Esophagus muscularis mucosa (tissue), 4 donors: ENCODE measurements around the gene CMYA5. TPM values are rescaled to one million over a fixed set of nuclear protein-coding genes. Genes with fewer than 3 reads are reported as not detected.
A peak's percentile ranks its signal among the peaks of the same experiment; 100 is the strongest.

ENCODE experiments used
- DNase-seq: peaks from one replicate; pipeline ENCODE4 v3.0.0-alpha.2; 2017; ENCODE audit errors: extremely low spot score
- H3K27ac ChIP-seq, 4 donors: fragments of 200-600 bp; sonication (generic); replicated peaks in 1 of 4; 1 replicate in 3 of 4; 2 replicates in 1 of 4; pipeline ENCODE4 v1.5.1; 2016 to 2019; ENCODE audit warnings: mild to moderate bottlenecking in 1 of 4
- H3K27me3 ChIP-seq, 4 donors: fragments of 200-600 bp; sonication (generic); one replicate each; pipeline versions ENCODE4 v1.5.1 to v1.6.0; 2016 to 2019
- H3K36me3 ChIP-seq, 4 donors: fragments of 200-600 bp; sonication (generic); one replicate each; pipeline ENCODE4 v1.5.1; 2016 to 2019
- H3K4me1 ChIP-seq, 4 donors: fragments of 200-600 bp; sonication (generic); one replicate each; pipeline ENCODE4 v1.5.1; 2016 to 2019
- H3K4me3 ChIP-seq, 4 donors: fragments of 200-600 bp; sonication (generic); 1 replicate in 2 of 4; 2 replicates in 2 of 4; pipeline ENCODE4 v1.5.1; 2016 to 2019; ENCODE audit warnings: mild to moderate bottlenecking in 4 of 4, moderate library complexity in 1 of 4
- H3K9me3 ChIP-seq, 4 donors: fragments of 200-600 bp; sonication (generic); 1 replicate in 3 of 4; 2 replicates in 1 of 4; pipeline ENCODE4 v1.5.1; 2016 to 2019
- EP300 ChIP-seq: sonication (generic); formaldehyde crosslinking; IDR thresholded peaks from one replicate; pipeline ENCODE4 v1.6.1; 2017; ENCODE audit warnings: antibody characterized with exemption
- POLR2A ChIP-seq: fragments of 450-650 bp; IDR thresholded peaks from one replicate; pipeline ENCODE4 v1.6.1; 2017; ENCODE audit warnings: antibody characterized with exemption, moderate library complexity, mild to moderate bottlenecking, low read depth
- POLR2AphosphoS5 ChIP-seq, 2 donors: sonication (generic); formaldehyde crosslinking; IDR thresholded peaks; one replicate each; pipeline ENCODE4 v1.6.1; 2017; ENCODE audit warnings: antibody characterized with exemption in 2 of 2
- WGBS: methylation state at CpG from one replicate; pipeline ENCODE4 v1.1.5; 2018; 5-methylcytosine and 5-hydroxymethylcytosine counted together
- intact Hi-C: fragments of 100-400 bp; cut with DNase I; formaldehyde crosslinking; loops from one replicate; pipeline ENCODE4 v1.15.1; 2023
- total RNA-seq, 4 donors: library from RNA; depleted of rRNA; stranded (reverse); fragments of >200 nt; gene quantifications; one replicate each; pipeline versions ENCODE4 v1.1.0 to v1.2.1, GENCODE V29; 2016
- TF ChIP-seq, protein P1 (sequence below), 3 experiments: fragments of 200-600 bp in 2 of 3; fragments of 450-650 bp in 1 of 3; sonication (generic) in 2 of 3; IDR thresholded peaks; one replicate each; pipeline ENCODE4 v1.5.1; 2017 to 2019; ENCODE audit warnings: antibody characterized with exemption in 3 of 3, mild to moderate bottlenecking in 2 of 3, moderate library complexity in 1 of 3

The CMYA5 gene
- total RNA-seq, 4 donors from 2014 or later, result 4.2 to 8.4 (median 4.9) TPM

DNA sequence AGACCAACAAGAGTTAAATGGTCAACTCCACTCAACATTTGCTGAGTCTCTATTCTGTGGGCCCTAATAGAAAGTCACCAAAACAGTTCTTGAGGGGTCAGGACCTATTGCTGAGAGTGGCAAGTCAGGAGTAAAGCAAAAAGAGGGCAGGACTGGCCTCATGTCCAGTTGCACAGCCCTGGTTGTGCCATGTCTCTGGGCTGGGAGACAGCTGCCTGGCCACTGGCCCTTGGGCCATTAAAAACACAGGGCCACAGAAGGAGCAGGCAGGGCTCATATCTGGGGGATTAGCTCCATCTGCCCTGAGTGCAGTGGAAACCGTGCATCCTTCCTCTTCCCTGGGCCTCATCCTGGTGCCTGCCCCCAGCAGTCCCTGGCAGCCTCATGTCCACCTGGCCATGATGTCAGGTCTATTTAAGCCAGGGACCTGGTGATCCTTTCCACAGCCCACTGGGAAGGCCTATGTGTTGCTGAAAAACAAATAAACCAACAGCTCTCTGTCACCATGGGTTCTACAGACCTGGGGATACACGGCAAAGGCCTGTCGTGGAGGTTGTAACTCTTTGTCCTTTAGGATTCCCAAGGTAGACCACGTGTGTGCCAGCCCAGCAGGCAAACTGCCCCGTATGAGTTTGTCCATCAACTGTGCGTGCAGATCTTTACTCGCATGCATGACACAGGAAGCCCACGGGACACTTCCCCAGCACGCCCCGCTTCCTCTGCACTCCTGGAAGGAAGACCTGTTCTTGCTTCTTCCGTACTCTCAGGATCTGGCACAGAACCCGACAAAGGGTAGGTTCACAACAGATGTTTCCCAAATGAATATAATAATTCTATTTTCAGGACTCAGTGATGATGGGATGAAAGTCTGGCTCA is 152.6 kb downstream of the CMYA5 start:
- Histone ChIP-seq H3K4me3 (no peak overlapping the region), H3K27ac (no peak overlapping the region), H3K27me3 (no peaks in the 10 kb centered on the region), H3K4me1 (peaks cover 0 to 23% (median 17%) of the 10 kb centered on the region in 4 donors), H3K9me3 (no peaks in the 10 kb centered on the region), H3K36me3 (no peaks in the 10 kb centered on the region)
- TF ChIP-seq POLR2A, result no peak
- TF ChIP-seq, protein P1, sequence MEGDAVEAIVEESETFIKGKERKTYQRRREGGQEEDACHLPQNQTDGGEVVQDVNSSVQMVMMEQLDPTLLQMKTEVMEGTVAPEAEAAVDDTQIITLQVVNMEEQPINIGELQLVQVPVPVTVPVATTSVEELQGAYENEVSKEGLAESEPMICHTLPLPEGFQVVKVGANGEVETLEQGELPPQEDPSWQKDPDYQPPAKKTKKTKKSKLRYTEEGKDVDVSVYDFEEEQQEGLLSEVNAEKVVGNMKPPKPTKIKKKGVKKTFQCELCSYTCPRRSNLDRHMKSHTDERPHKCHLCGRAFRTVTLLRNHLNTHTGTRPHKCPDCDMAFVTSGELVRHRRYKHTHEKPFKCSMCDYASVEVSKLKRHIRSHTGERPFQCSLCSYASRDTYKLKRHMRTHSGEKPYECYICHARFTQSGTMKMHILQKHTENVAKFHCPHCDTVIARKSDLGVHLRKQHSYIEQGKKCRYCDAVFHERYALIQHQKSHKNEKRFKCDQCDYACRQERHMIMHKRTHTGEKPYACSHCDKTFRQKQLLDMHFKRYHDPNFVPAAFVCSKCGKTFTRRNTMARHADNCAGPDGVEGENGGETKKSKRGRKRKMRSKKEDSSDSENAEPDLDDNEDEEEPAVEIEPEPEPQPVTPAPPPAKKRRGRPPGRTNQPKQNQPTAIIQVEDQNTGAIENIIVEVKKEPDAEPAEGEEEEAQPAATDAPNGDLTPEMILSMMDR (IDR thresholded peaks at IDR 0.05), result no peak
- TF ChIP-seq EP300, result no peak
- no peak for TF ChIP-seq POLR2AphosphoS5 (IDR thresholded peaks at IDR 0.05)
- WGBS, result 84% methylated on average over 12 of the region's 12 CpGs
- intact Hi-C loops, result no loop called here
- DNase-seq, result peak; percentile 89

DNA sequence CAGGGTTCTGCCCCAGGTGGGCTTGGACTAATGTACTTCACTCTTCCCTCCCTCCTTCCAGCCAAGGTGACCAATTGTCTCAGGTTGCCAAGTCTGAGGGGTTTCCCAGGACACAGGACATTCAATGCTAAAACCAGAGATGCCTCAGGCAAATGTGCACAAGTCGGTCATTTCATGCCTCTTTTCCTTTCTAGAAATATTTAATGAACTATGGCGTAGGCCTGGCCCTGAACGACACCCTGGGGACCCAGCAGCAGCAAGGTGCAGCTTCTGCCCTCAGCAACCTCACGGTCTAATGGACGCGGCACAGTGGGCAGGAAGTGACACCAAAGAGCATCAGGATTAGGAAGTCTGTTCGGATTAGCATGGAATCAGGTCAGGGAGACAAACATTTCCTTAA is 153.4 kb downstream of the CMYA5 start:
- Histone ChIP-seq H3K9me3 (no peaks in the 10 kb centered on the region), H3K27me3 (no peaks in the 10 kb centered on the region), H3K4me3 (no peak overlapping the region), H3K4me1 (peaks cover 0 to 19% (median 13%) of the 10 kb centered on the region in 4 donors), H3K36me3 (no peaks in the 10 kb centered on the region), H3K27ac (no peak overlapping the region)
- TF ChIP-seq, protein P1 (IDR thresholded peaks at IDR 0.05), result no peak
- TF ChIP-seq POLR2AphosphoS5 (IDR thresholded peaks at IDR 0.05) (no peak), POLR2A (no peak), EP300 (no peak)
- intact Hi-C loops, result no loop called here
- peak; percentile 82 for DNase-seq
- 82% methylated on average over 7 of the region's 7 CpGs for WGBS

DNA sequence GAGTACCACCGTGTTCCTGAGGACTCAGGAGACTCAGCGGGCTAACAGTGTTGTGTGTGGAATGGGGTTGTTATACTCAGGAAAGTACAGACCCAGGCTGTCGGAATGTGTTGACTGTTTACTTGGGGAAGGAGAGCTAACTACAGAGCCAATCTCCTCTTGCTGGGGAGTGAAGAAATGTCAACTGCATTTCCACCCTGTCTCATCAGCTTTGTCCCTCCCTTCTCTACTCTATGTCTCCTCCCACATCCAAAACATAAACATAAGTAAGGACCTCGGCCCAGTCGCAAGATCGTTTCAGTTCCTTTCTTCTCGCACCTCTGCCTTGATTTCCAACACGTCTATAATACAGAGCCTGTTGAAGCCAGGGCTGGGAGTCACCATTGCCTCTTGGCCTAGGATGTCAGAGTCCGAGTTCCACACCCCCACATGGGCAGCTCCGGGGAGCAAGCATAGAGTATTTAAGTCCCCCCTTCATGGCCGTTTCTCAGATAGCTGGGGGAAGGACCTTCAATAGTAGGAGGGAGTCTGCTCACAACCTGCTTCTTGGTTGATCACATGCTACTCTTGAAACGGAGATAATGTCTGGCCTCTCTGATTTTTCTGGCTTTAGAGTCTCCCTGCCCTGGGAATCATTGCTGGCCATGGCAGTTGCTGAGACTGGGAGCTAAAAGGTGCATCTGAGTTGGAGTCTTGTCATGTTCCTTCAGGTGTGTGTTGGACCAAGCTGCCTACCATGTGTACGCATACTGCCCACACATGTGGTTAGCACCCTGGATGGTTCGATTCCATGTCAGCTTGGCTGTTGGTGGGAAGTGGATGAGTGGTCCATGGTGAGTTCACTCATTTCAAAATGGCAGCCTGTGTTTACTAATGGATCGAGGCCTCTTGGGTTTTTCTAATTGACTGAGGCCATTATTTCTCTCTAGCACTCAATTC is 154.1 kb downstream of the CMYA5 start:
- intact Hi-C loops, result no loop called here
- no peaks in the 10 kb centered on the region for H3K9me3 ChIP-seq
- peaks cover 0 to 12% (median 5%) of the 10 kb centered on the region in 4 donors for H3K4me1 ChIP-seq
- WGBS, result 86% methylated on average over 12 of the region's 15 CpGs
- peak; percentile 77 for DNase-seq
- H3K36me3 ChIP-seq, result no peaks in the 10 kb centered on the region
- no peaks in the 10 kb centered on the region for H3K27me3 ChIP-seq
- no peak overlapping the region for H3K27ac ChIP-seq
- no peak for TF ChIP-seq POLR2AphosphoS5 (IDR thresholded peaks at IDR 0.05)
- TF ChIP-seq, protein P1 (IDR thresholded peaks at IDR 0.05), result no peak
- no peak overlapping the region for H3K4me3 ChIP-seq

DNA sequence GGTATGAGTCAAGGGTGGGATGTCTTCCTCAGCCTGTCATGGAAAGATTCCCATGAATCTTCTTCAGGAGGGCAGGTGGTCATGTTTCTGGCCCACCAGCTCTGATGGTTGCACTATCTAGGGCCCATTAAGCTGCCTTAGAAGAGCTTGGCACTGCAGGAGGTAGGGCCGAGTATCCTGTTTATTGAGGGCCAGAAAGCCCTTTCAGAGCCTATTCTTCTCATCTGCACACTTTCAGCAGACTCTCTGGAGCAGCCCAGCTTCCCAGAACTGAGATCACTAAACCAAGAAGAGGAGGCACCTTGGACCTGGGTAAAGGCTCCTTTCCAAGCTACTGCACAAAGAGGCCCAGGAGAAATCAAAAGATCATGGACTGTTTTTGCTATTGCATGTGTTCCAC is 154.9 kb downstream of the CMYA5 start:
- Histone ChIP-seq H3K4me1 (peaks cover 0 to 11% (median 3%) of the 10 kb centered on the region in 4 donors), H3K27ac (no peak overlapping the region), H3K27me3 (no peaks in the 10 kb centered on the region), H3K4me3 (no peak overlapping the region), H3K9me3 (no peaks in the 10 kb centered on the region), H3K36me3 (no peaks in the 10 kb centered on the region)
- intact Hi-C loops, result no loop called here
- WGBS, result 100% methylated on average over 1 of the region's 1 CpG
- peak; percentile 64 for DNase-seq
- TF ChIP-seq, protein P1 (IDR thresholded peaks at IDR 0.05), result no peak
- no peak for TF ChIP-seq EP300
